Caco-2 (cell line): ENCODE results near the gene MRPL33. TPM values are rescaled to one million over a fixed set of nuclear protein-coding genes. Genes with fewer than 3 reads are reported as not detected.

Experiments used
- BruUV-seq: library from RNA; stranded (reverse); fragments of 400-500 nt; replicated peaks from 2 replicates; lab custom pipeline; 2021; lab: Mats Ljungman, UMichigan
- CTCF ChIA-PET: fragments of 300-600 bp; sonication (Branson Sonifier 250); formaldehyde crosslinking; loops from one replicate; lab custom pipeline; 2022; ENCODE audit warnings: antibody characterized with exemption; lab: Charles Lee
- POLR2A ChIA-PET: fragments of 300-600 bp; sonication (Branson Sonifier 250); formaldehyde crosslinking; loops from one replicate; lab custom pipeline; 2022; ENCODE audit warnings: antibody characterized with exemption; lab: Charles Lee
- DNase-seq, 2 experiments: peaks; one replicate each; pipeline versions ENCODE4 v3.0.0 to v3.0.0-alpha.2; 2020 to 2022
- H3K27me3 ChIP-seq: replicated peaks from 2 replicates; pipeline ENCODE4 v1.6.0; 2011; ENCODE audit warnings: low read length; ENCODE audit not compliant: control insufficient read depth, insufficient read depth
- H3K36me3 ChIP-seq: 2 replicates; pipeline ENCODE4 v1.5.1; 2011; ENCODE audit warnings: low read length; ENCODE audit not compliant: control insufficient read depth, insufficient read depth
- H3K4me1 ChIP-seq: fragments of 250-450 bp; sonication (Bioruptor Pico); 2 replicates; pipeline ENCODE4 v1.5.1; 2020; ENCODE audit warnings: mild to moderate bottlenecking
- H3K4me3 ChIP-seq: 2 replicates; pipeline ENCODE4 v1.5.1; 2011; ENCODE audit warnings: low read depth, mild to moderate bottlenecking, control low read depth, low read length
- H3K9me3 ChIP-seq: fragments of 250-450 bp; sonication (Bioruptor Pico); 2 replicates; pipeline ENCODE4 v1.5.1; 2020; ENCODE audit warnings: mild to moderate bottlenecking, moderate library complexity
- H3K27ac Mint-ChIP-seq: one replicate; pipeline ENCODE4 v1.8.0; 2022; ENCODE audit warnings: mixed read lengths; ENCODE audit not compliant: unreplicated experiment
- H3K27me3 Mint-ChIP-seq: one replicate; pipeline ENCODE4 v1.8.0; 2022; ENCODE audit warnings: mixed read lengths; ENCODE audit not compliant: insufficient read depth, unreplicated experiment
- H3K36me3 Mint-ChIP-seq: one replicate; pipeline ENCODE4 v1.8.0; 2022; ENCODE audit warnings: mild to moderate bottlenecking, mixed read lengths; ENCODE audit not compliant: insufficient read depth, unreplicated experiment
- H3K4me1 Mint-ChIP-seq: one replicate; pipeline ENCODE4 v1.8.0; 2022; ENCODE audit warnings: low read depth, mixed read lengths; ENCODE audit not compliant: unreplicated experiment
- H3K4me3 Mint-ChIP-seq: one replicate; pipeline ENCODE4 v1.8.0; 2022; ENCODE audit warnings: mild to moderate bottlenecking, moderate library complexity, mixed read lengths; ENCODE audit not compliant: unreplicated experiment
- H3K9me3 Mint-ChIP-seq: one replicate; pipeline ENCODE4 v1.8.0; 2022; ENCODE audit warnings: mixed read lengths; ENCODE audit not compliant: unreplicated experiment
- CTCF ChIP-seq, 2 experiments: fragments of 200-600 bp in 1 of 2; IDR thresholded peaks; 1 replicate in 1 of 2; 2 replicates in 1 of 2; pipeline versions ENCODE4 v1.5.1 to v1.8.0; 2011 to 2022; ENCODE audit warnings: antibody characterized with exemption in 1 of 2, control low read depth in 1 of 2, inconsistent platforms in 1 of 2, low read depth in 1 of 2, low read length in 1 of 2, mild to moderate bottlenecking in 1 of 2, moderate library complexity in 1 of 2; ENCODE audit not compliant: insufficient read depth in 1 of 2, severe bottlenecking in 1 of 2, unreplicated experiment in 1 of 2
- intact Hi-C: fragments of 100-400 bp; cut with micrococcal nuclease; formaldehyde crosslinking; loops from one replicate; pipeline ENCODE4 v1.10.0; 2022; ENCODE audit not compliant: unreplicated experiment
- total RNA-seq: library from RNA; stranded (reverse); gene quantifications from 2 replicates; pipeline ENCODE4 v1.2.3, GENCODE V29; 2022

MRPL33 gene
- total RNA-seq, 1 experiment from 2014 or later = 84.9 TPM

- Mint-ChIP-seq H3K4me3 (no peak overlapping the region), H3K4me1 (no peaks in the 10 kb centered on the region), H3K27me3 (no peaks in the 10 kb centered on the region), H3K36me3 (no peaks in the 10 kb centered on the region), H3K27ac (no peak overlapping the region), H3K9me3 (no peaks in the 10 kb centered on the region)
- POLR2A ChIA-PET = no interaction called here
- no peaks in the 10 kb centered on the region for H3K4me1 ChIP-seq
- no TSS peak for BruUV-seq
- H3K4me3 ChIP-seq = no peak overlapping the region
- no peak for DNase-seq
- no peak for TF ChIP-seq CTCF (IDR thresholded peaks at IDR 0.05; ENCODE audit: insufficient read depth in 1 of 2, low read depth in 1 of 2, low read length in 1 of 2, severe bottlenecking in 1 of 2, unreplicated experiment in 1 of 2)
- CTCF ChIA-PET = no interaction called here
- no peaks in the 10 kb centered on the region for H3K9me3 ChIP-seq
- intact Hi-C loops = no loop called here
- no peaks in the 10 kb centered on the region for H3K36me3 ChIP-seq
- no peaks in the 10 kb centered on the region for H3K27me3 ChIP-seq
These were observed 40.2 kb downstream of the MRPL33 start for GRCh38 chr2:27811768-27812167.

- BruUV-seq = no TSS peak
- POLR2A ChIA-PET = no interaction called here
- H3K9me3 Mint-ChIP-seq = no peaks in the 10 kb centered on the region
These were observed 43.2 kb downstream of the MRPL33 start for GRCh38 chr2:27814758-27815157.

GRCh38 chr2:27815860-27816438 lies 44.4 kb downstream of the MRPL33 start:
- Histone ChIP-seq H3K27me3 (no peaks in the 10 kb centered on the region), H3K9me3 (no peaks in the 10 kb centered on the region), H3K4me1 (no peaks in the 10 kb centered on the region), H3K4me3 (no peak overlapping the region), H3K36me3 (no peaks in the 10 kb centered on the region)
- Mint-ChIP-seq H3K27me3 (no peaks in the 10 kb centered on the region), H3K27ac (no peak overlapping the region), H3K36me3 (no peaks in the 10 kb centered on the region), H3K4me3 (no peak overlapping the region), H3K9me3 (no peaks in the 10 kb centered on the region), H3K4me1 (no peaks in the 10 kb centered on the region)
- intact Hi-C loops = no loop called here
- CTCF ChIA-PET = interaction anchor here (0.6 kb wide), 1 partner anchor 597 kb away, joined by 3 read pairs; no protein-coding TSS in a partner anchor
- BruUV-seq = no TSS peak
- POLR2A ChIA-PET = no interaction called here
- no peak for TF ChIP-seq CTCF (IDR thresholded peaks at IDR 0.05; ENCODE audit: insufficient read depth in 1 of 2, low read depth in 1 of 2, low read length in 1 of 2, severe bottlenecking in 1 of 2, unreplicated experiment in 1 of 2)
- DNase-seq = no peak

More at GRCh38 chr2:27814758-27815157, 43.2 kb downstream of the MRPL33 start:
- H3K4me1 Mint-ChIP-seq = no peaks in the 10 kb centered on the region
- H3K9me3 ChIP-seq = no peaks in the 10 kb centered on the region
- no peak overlapping the region for H3K4me3 ChIP-seq
- no peaks in the 10 kb centered on the region for H3K36me3 Mint-ChIP-seq
- no peak for DNase-seq
- H3K27ac Mint-ChIP-seq = no peak overlapping the region
- intact Hi-C loops = no loop called here
- no peak for TF ChIP-seq CTCF (IDR thresholded peaks at IDR 0.05; ENCODE audit: insufficient read depth in 1 of 2, low read depth in 1 of 2, low read length in 1 of 2, severe bottlenecking in 1 of 2, unreplicated experiment in 1 of 2)
- CTCF ChIA-PET = no interaction called here
- H3K27me3 ChIP-seq = no peaks in the 10 kb centered on the region
- no peak overlapping the region for H3K4me3 Mint-ChIP-seq
- no peaks in the 10 kb centered on the region for H3K4me1 ChIP-seq
- H3K36me3 ChIP-seq = no peaks in the 10 kb centered on the region
- H3K27me3 Mint-ChIP-seq = no peaks in the 10 kb centered on the region
